Keratinocyte (primary cell): ENCODE data around the gene NGLY1. TPM values are rescaled to one million over a fixed set of nuclear protein-coding genes. Genes with fewer than 3 reads are reported as not detected.

Source experiments
- DNase-seq: peaks from one replicate; pipeline ENCODE4 v3.0.0-alpha.2; 2011; ENCODE audit warnings: low read depth, missing footprints, low spot score
- FAIRE-seq: peaks from 2 replicates; lab custom pipeline; 2011; peaks lifted over from hg19 to GRCh38; lab: Jason Lieb, UNC
- H2AFZ ChIP-seq: 2 replicates; pipeline ENCODE4 v1.6.0; 2012; ENCODE audit warnings: low read length, control low read depth, inconsistent platforms; ENCODE audit not compliant: control insufficient read depth
- H3K27ac ChIP-seq: 2 replicates; pipeline ENCODE4 v1.5.1; 2011; ENCODE audit warnings: low read length; ENCODE audit not compliant: control insufficient read depth, insufficient read depth
- H3K27me3 ChIP-seq: 3 replicates; pipeline ENCODE4 v1.6.0; 2011; ENCODE audit warnings: low read length; ENCODE audit not compliant: control insufficient read depth, insufficient read depth; ENCODE audit errors: extremely low read depth
- H3K36me3 ChIP-seq, 2 experiments: 2 replicates in 1 of 2; 3 replicates in 1 of 2; pipeline ENCODE4 v1.5.1; 2011; ENCODE audit warnings: low read length in 2 of 2, mild to moderate bottlenecking in 1 of 2; ENCODE audit not compliant: control insufficient read depth in 2 of 2, insufficient read depth in 2 of 2; ENCODE audit errors: extremely low read depth in 1 of 2
- H3K4me1 ChIP-seq: 3 replicates; pipeline ENCODE4 v1.5.1; 2011; ENCODE audit warnings: low read length; ENCODE audit not compliant: control insufficient read depth, insufficient read depth; ENCODE audit errors: extremely low read depth
- H3K4me2 ChIP-seq: 3 replicates; pipeline ENCODE4 v1.6.0; 2011; ENCODE audit warnings: low read depth, low read length; ENCODE audit not compliant: control insufficient read depth, insufficient read depth; ENCODE audit errors: extremely low read depth
- H3K4me3 ChIP-seq, 3 experiments: fragments of 200-600 bp in 1 of 3; sonication (generic) in 1 of 3; 2 replicates in 2 of 3; 3 replicates in 1 of 3; pipeline ENCODE4 v1.5.1; 2011 to 2016; ENCODE audit warnings: low read length in 3 of 3, mild to moderate bottlenecking in 3 of 3, control low read depth in 2 of 3, inconsistent platforms in 1 of 3, low read depth in 1 of 3, mixed read lengths in 1 of 3, mixed run types in 1 of 3, moderate library complexity in 1 of 3; ENCODE audit not compliant: control insufficient read depth in 2 of 3, insufficient read depth in 2 of 3; ENCODE audit errors: extremely low read depth in 1 of 3
- H3K79me2 ChIP-seq: 2 replicates; pipeline ENCODE4 v1.6.0; 2012; ENCODE audit warnings: low read length; ENCODE audit not compliant: control insufficient read depth, insufficient read depth
- H3K9ac ChIP-seq: 3 replicates; pipeline ENCODE4 v1.6.0; 2011; ENCODE audit warnings: low read length; ENCODE audit not compliant: control insufficient read depth, insufficient read depth; ENCODE audit errors: extremely low read depth
- H3K9me1 ChIP-seq: 3 replicates; pipeline ENCODE4 v1.6.0; 2011; ENCODE audit warnings: low read length; ENCODE audit not compliant: control insufficient read depth, insufficient read depth; ENCODE audit errors: extremely low read depth
- H3K9me3 ChIP-seq: 2 replicates; pipeline ENCODE4 v1.5.1; 2012; ENCODE audit warnings: low read depth, low read length; ENCODE audit not compliant: control insufficient read depth
- H4K20me1 ChIP-seq: 3 replicates; pipeline ENCODE4 v1.6.0; 2011; ENCODE audit warnings: low read length; ENCODE audit not compliant: control insufficient read depth, insufficient read depth; ENCODE audit errors: extremely low read depth
- CTCF ChIP-seq, 3 experiments: IDR thresholded peaks in 1 of 3; conservative IDR thresholded peaks in 1 of 3; optimal IDR thresholded peaks in 1 of 3; 2 replicates in 2 of 3; 3 replicates in 1 of 3; pipeline versions ENCODE3 to v1.5.1; 2011; ENCODE audit warnings: low read length in 3 of 3, mild to moderate bottlenecking in 3 of 3, moderate library complexity in 2 of 3, control low read depth in 1 of 3, inconsistent platforms in 1 of 3; ENCODE audit not compliant: insufficient read depth in 2 of 3; ENCODE audit errors: extremely low read depth in 1 of 3
- EZH2 ChIP-seq: IDR thresholded peaks from one replicate; pipeline ENCODE4 v1.6.1; 2012; ENCODE audit warnings: inconsistent platforms, mild to moderate bottlenecking, low read length, moderate library complexity
- dilution Hi-C: fragments of 300-500 bp; cut with MboI; formaldehyde crosslinking; loops from one replicate; pipeline ENCODE4 v1.7.0; 2020; ENCODE audit warnings: low sequenced_read_pairs; ENCODE audit not compliant: extremely low pct_ligation_motif_present
- polyA plus RNA-seq, 5 experiments: library from polyadenylated mRNA; depleted of rRNA in 3 of 5; stranded (reverse) in 3 of 5; stranded (forward) in 1 of 5; unstranded in 1 of 5; fragments of >200 nt; gene quantifications; 1 replicate in 1 of 5; 2 replicates in 3 of 5; 3 replicates in 1 of 5; pipeline versions ENCODE4 v1.2.1 to v1.2.3, GENCODE V29; 2011 to 2012; ENCODE audit warnings: missing spikeins in 2 of 5, low read depth in 1 of 5, low replicate concordance in 1 of 5

NGLY1 gene
- polyA plus RNA-seq, 1 donor (not counting 4 experiments of a cell fraction or from before 2014, with no cell fraction given), result 19.5 TPM

- Histone ChIP-seq H3K4me2 (no peak overlapping the region), H3K4me1 (no peaks in the 10 kb centered on the region), H3K9me3 (no peaks in the 10 kb centered on the region), H3K9me1 (no peaks in the 10 kb centered on the region), H3K27ac (no peak overlapping the region), H3K36me3 (peaks cover 0 to 3% of the 10 kb centered on the region in 2 experiments), H3K79me2 (no peaks in the 10 kb centered on the region), H3K4me3 (no peak overlapping the region), H3K27me3 (no peaks in the 10 kb centered on the region), H2AFZ (no peak overlapping the region), H3K9ac (no peak overlapping the region), H4K20me1 (no peaks in the 10 kb centered on the region)
- TF ChIP-seq EZH2 (no peak), CTCF (optimal IDR thresholded peaks at IDR 0.05 in 1 of 3, IDR thresholded peaks at IDR 0.05 in 1 of 3, conservative IDR thresholded peaks at IDR 0.05 in 1 of 3; ENCODE audit: extremely low read depth in 1 of 3, insufficient read depth in 2 of 3, low read length in 3 of 3) (no peak)
- dilution Hi-C loops, result no loop called here
- FAIRE-seq (no peak), DNase-seq (no peak)
Measured at GRCh38 chr3:25768851-25769250, 14.4 kb downstream of the NGLY1 start.

GRCh38 chr3:25751725-25752124 is 31.5 kb downstream of the NGLY1 start:
- no peak overlapping the region for H3K4me2 ChIP-seq
- TF ChIP-seq EZH2 (no peak), CTCF (optimal IDR thresholded peaks at IDR 0.05 in 1 of 3, IDR thresholded peaks at IDR 0.05 in 1 of 3, conservative IDR thresholded peaks at IDR 0.05 in 1 of 3; ENCODE audit: extremely low read depth in 1 of 3, insufficient read depth in 2 of 3, low read length in 3 of 3) (no peak)
- no peaks in the 10 kb centered on the region for H3K9me3 ChIP-seq
- no peaks in the 10 kb centered on the region for H3K27me3 ChIP-seq
- no peaks in the 10 kb centered on the region for H4K20me1 ChIP-seq
- H3K4me1 ChIP-seq, result peaks cover 9% of the 10 kb centered on the region
- H3K79me2 ChIP-seq, result no peaks in the 10 kb centered on the region
- DNase-seq, result no peak
- no peak overlapping the region for H2AFZ ChIP-seq
- no peak overlapping the region for H3K4me3 ChIP-seq
- dilution Hi-C loops, result no loop called here
- H3K9ac ChIP-seq, result no peak overlapping the region
- H3K36me3 ChIP-seq, result peaks cover 0 to 9% of the 10 kb centered on the region in 2 experiments
- no peak overlapping the region for H3K27ac ChIP-seq
- no peak for FAIRE-seq
- no peaks in the 10 kb centered on the region for H3K9me1 ChIP-seq
